ENCODE data around the gene PLPP4. TPM values are rescaled to one million over a fixed set of nuclear protein-coding genes. Genes with fewer than 3 reads are reported as not detected.

PLPP4 gene
- total and polyA plus RNA-seq, 2 donors (not counting 1 experiment from before 2014, with no cell fraction given), result 0.22 to 1.2 TPM

DNA sequence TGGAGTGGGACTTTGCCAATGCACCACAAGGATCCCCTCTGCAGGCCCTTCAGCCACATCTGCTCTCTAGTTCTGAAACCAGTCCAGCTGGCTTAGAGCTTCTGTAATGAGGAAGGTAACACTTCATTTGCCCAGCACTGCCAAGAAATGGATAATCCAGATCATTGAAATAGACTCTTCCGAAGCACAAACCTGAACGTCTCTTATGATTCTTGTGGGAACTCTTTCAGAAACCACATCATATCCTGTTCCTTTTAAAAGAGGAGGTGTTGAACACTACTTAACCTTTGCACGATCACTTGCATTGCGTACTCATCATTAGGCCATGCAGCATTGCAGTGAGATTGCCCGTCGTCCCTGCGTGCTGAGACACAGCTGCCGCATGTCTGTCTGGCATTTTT lies 25.8 kb upstream of the PLPP4 start:
- no peak overlapping the region for H3K4me3 ChIP-seq (replicated peaks in 1 of 4; ENCODE audit: control extremely low read depth in 1 of 4, insufficient read depth in 1 of 4, low read depth in 3 of 4, low read length in 4 of 4)
- TF ChIP-seq, protein P1, sequence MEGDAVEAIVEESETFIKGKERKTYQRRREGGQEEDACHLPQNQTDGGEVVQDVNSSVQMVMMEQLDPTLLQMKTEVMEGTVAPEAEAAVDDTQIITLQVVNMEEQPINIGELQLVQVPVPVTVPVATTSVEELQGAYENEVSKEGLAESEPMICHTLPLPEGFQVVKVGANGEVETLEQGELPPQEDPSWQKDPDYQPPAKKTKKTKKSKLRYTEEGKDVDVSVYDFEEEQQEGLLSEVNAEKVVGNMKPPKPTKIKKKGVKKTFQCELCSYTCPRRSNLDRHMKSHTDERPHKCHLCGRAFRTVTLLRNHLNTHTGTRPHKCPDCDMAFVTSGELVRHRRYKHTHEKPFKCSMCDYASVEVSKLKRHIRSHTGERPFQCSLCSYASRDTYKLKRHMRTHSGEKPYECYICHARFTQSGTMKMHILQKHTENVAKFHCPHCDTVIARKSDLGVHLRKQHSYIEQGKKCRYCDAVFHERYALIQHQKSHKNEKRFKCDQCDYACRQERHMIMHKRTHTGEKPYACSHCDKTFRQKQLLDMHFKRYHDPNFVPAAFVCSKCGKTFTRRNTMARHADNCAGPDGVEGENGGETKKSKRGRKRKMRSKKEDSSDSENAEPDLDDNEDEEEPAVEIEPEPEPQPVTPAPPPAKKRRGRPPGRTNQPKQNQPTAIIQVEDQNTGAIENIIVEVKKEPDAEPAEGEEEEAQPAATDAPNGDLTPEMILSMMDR (conservative IDR thresholded peaks at IDR 0.05 in 1 of 2, IDR thresholded peaks at IDR 0.05 in 1 of 2; ENCODE audit: low read depth in 1 of 2, low read length in 2 of 2), result no peak
- TF ChIP-seq EZH2 (IDR thresholded peaks at IDR 0.05; ENCODE audit: low read length, missing control alignments), result no peak
- no peaks in the 10 kb centered on the region for H3K36me3 ChIP-seq (ENCODE audit: control insufficient read depth, insufficient read depth, low read length)
- H3K27me3 ChIP-seq (ENCODE audit: control insufficient read depth, insufficient read depth, low read length), result no peaks in the 10 kb centered on the region
- DNase-seq (ENCODE audit: low read depth in 2 of 2), result peak in 1 of 2 donors; percentile 37
- H2AFZ ChIP-seq (ENCODE audit: low read length), result no peak overlapping the region
- no peaks in the 10 kb centered on the region for H3K4me1 ChIP-seq (ENCODE audit: control insufficient read depth, extremely low read depth, insufficient read depth, low read length)
- H3K9ac ChIP-seq (ENCODE audit: insufficient read depth, low read length), result no peak overlapping the region
- H3K4me2 ChIP-seq (ENCODE audit: extremely low read depth, insufficient read depth, low read length), result no peak overlapping the region
- no peaks in the 10 kb centered on the region for H3K79me2 ChIP-seq (ENCODE audit: control insufficient read depth, insufficient read depth, low read length)
- H3K9me3 ChIP-seq (ENCODE audit: control insufficient read depth, insufficient read depth, low read depth, low read length), result no peaks in the 10 kb centered on the region
- no peak overlapping the region for H3K27ac ChIP-seq (ENCODE audit: insufficient read depth, low read length)
- no peaks in the 10 kb centered on the region for H4K20me1 ChIP-seq (ENCODE audit: control insufficient read depth, extremely low read depth, insufficient read depth, low read length)

- Histone ChIP-seq H3K27me3 (ENCODE audit: control insufficient read depth, insufficient read depth, low read length) (no peaks in the 10 kb centered on the region), H3K36me3 (ENCODE audit: control insufficient read depth, insufficient read depth, low read length) (no peaks in the 10 kb centered on the region), H2AFZ (ENCODE audit: low read length) (no peak overlapping the region), H3K27ac (ENCODE audit: insufficient read depth, low read length) (no peak overlapping the region), H3K4me2 (ENCODE audit: extremely low read depth, insufficient read depth, low read length) (no peak overlapping the region), H3K9me3 (ENCODE audit: control insufficient read depth, insufficient read depth, low read depth, low read length) (no peaks in the 10 kb centered on the region), H3K4me3 (replicated peaks in 1 of 4; ENCODE audit: control extremely low read depth in 1 of 4, insufficient read depth in 1 of 4, low read depth in 3 of 4, low read length in 4 of 4) (no peak overlapping the region), H3K9ac (ENCODE audit: insufficient read depth, low read length) (no peak overlapping the region), H3K4me1 (ENCODE audit: control insufficient read depth, extremely low read depth, insufficient read depth, low read length) (no peaks in the 10 kb centered on the region), H3K79me2 (ENCODE audit: control insufficient read depth, insufficient read depth, low read length) (no peaks in the 10 kb centered on the region), H4K20me1 (ENCODE audit: control insufficient read depth, extremely low read depth, insufficient read depth, low read length) (no peaks in the 10 kb centered on the region)
- no peak for TF ChIP-seq EZH2 (IDR thresholded peaks at IDR 0.05; ENCODE audit: low read length, missing control alignments)
- TF ChIP-seq, protein P1 (conservative IDR thresholded peaks at IDR 0.05 in 1 of 2, IDR thresholded peaks at IDR 0.05 in 1 of 2; ENCODE audit: low read depth in 1 of 2, low read length in 2 of 2), result no peak
- no peak for DNase-seq (ENCODE audit: low read depth in 2 of 2)
Observed at GRCh38 chr10:120432209-120432608, 24.8 kb upstream of the PLPP4 start.

DNA sequence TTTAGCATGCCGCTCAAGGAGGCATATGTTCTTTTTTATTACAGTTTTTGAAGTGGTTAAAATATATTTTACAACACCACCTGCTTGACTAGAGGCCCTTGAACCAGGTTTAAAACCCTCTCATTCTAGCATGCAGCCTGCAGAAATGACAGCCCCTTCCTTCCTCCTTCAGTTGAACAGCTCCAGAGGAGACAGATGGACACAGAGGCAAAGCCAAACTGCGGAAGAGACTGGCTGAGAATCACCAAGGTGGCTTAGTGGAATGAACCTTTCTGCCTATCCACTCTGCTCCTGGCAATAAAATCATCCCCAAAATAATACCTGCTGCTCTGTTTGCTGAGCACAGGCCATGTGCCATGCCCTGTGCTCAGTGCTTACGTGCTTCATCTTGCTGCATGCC lies 23.9 kb upstream of the PLPP4 start:
- Histone ChIP-seq H3K27me3 (ENCODE audit: control insufficient read depth, insufficient read depth, low read length) (no peaks in the 10 kb centered on the region), H3K4me2 (ENCODE audit: extremely low read depth, insufficient read depth, low read length) (no peak overlapping the region), H3K4me3 (replicated peaks in 1 of 4; ENCODE audit: control extremely low read depth in 1 of 4, insufficient read depth in 1 of 4, low read depth in 3 of 4, low read length in 4 of 4) (no peak overlapping the region), H3K9ac (ENCODE audit: insufficient read depth, low read length) (no peak overlapping the region), H3K27ac (ENCODE audit: insufficient read depth, low read length) (no peak overlapping the region), H2AFZ (ENCODE audit: low read length) (no peak overlapping the region), H3K79me2 (ENCODE audit: control insufficient read depth, insufficient read depth, low read length) (no peaks in the 10 kb centered on the region), H3K9me3 (ENCODE audit: control insufficient read depth, insufficient read depth, low read depth, low read length) (no peaks in the 10 kb centered on the region), H3K4me1 (ENCODE audit: control insufficient read depth, extremely low read depth, insufficient read depth, low read length) (no peaks in the 10 kb centered on the region), H4K20me1 (ENCODE audit: control insufficient read depth, extremely low read depth, insufficient read depth, low read length) (no peaks in the 10 kb centered on the region), H3K36me3 (ENCODE audit: control insufficient read depth, insufficient read depth, low read length) (no peaks in the 10 kb centered on the region)
- TF ChIP-seq, protein P1 (conservative IDR thresholded peaks at IDR 0.05 in 1 of 2, IDR thresholded peaks at IDR 0.05 in 1 of 2; ENCODE audit: low read depth in 1 of 2, low read length in 2 of 2), result no peak
- no peak for TF ChIP-seq EZH2 (IDR thresholded peaks at IDR 0.05; ENCODE audit: low read length, missing control alignments)
- DNase-seq (ENCODE audit: low read depth in 2 of 2), result no peak

Data from fibroblast of lung (primary cell).